RWPE2 (cell line): ENCODE measurements around the gene LRBA.

Source experiments
- ATAC-seq: fragments of 200-7000 bp; cut with Tn5 transposase; 3 replicates; pipeline ENCODE4 v1.9.1; 2021; ENCODE audit warnings: low read depth
- DNase-seq: peaks from one replicate; pipeline ENCODE4 v3.0.0-alpha.2; 2020; ENCODE audit warnings: low spot score
- H3K27ac ChIP-seq: fragments of 450-650 bp; 2 replicates; pipeline ENCODE4 v1.5.1; 2017; ENCODE audit warnings: mild to moderate bottlenecking; ENCODE audit not compliant: poor library complexity, severe bottlenecking
- H3K27me3 ChIP-seq: fragments of 250-450 bp; sonication (Bioruptor Pico); 2 replicates; pipeline ENCODE4 v1.5.1; 2021; ENCODE audit warnings: mild to moderate bottlenecking, moderate library complexity; ENCODE audit not compliant: insufficient read depth, poor library complexity, severe bottlenecking
- H3K36me3 ChIP-seq: fragments of 250-450 bp; sonication (Bioruptor Pico); 2 replicates; pipeline ENCODE4 v1.5.1; 2020; ENCODE audit warnings: low read depth, mild to moderate bottlenecking, moderate library complexity
- H3K4me1 ChIP-seq: fragments of 250-450 bp; sonication (Bioruptor Pico); 2 replicates; pipeline ENCODE4 v1.5.1; 2021; ENCODE audit warnings: mild to moderate bottlenecking, moderate library complexity; ENCODE audit not compliant: insufficient read depth, poor library complexity, severe bottlenecking
- H3K4me3 ChIP-seq: fragments of 250-450 bp; sonication (Bioruptor Pico); 2 replicates; pipeline ENCODE4 v1.5.1; 2021; ENCODE audit warnings: mild to moderate bottlenecking, moderate library complexity; ENCODE audit not compliant: severe bottlenecking
- H3K9me3 ChIP-seq: fragments of 250-450 bp; sonication (Bioruptor Pico); 2 replicates; pipeline ENCODE4 v1.5.1; 2021; ENCODE audit warnings: mild to moderate bottlenecking, moderate library complexity; ENCODE audit not compliant: severe bottlenecking
- CTCF ChIP-seq: fragments of 450-650 bp; IDR thresholded peaks from one replicate; pipeline ENCODE4 v1.5.1; 2017; ENCODE audit warnings: mild to moderate bottlenecking, moderate library complexity; ENCODE audit not compliant: poor library complexity, severe bottlenecking

The LRBA gene

GRCh38 chr4:150939530-150939929, 75.6 kb downstream of the LRBA start:
- no peak overlapping the region for H3K4me3 ChIP-seq
- H3K27ac ChIP-seq = no peak overlapping the region
- H3K9me3 ChIP-seq = no peaks in the 10 kb centered on the region
- no peak for TF ChIP-seq CTCF
- H3K27me3 ChIP-seq = no peaks in the 10 kb centered on the region
- H3K4me1 ChIP-seq = peaks cover 8% of the 10 kb centered on the region
- DNase-seq = no peak
- no peak for ATAC-seq
- no peaks in the 10 kb centered on the region for H3K36me3 ChIP-seq

- ATAC-seq = no peak
- DNase-seq = no peak
- no peak overlapping the region for H3K27ac ChIP-seq
- no peak for TF ChIP-seq CTCF
- no peak overlapping the region for H3K4me3 ChIP-seq
- H3K4me1 ChIP-seq = peaks cover 8% of the 10 kb centered on the region
- H3K36me3 ChIP-seq = no peaks in the 10 kb centered on the region
- H3K9me3 ChIP-seq = no peaks in the 10 kb centered on the region
- no peaks in the 10 kb centered on the region for H3K27me3 ChIP-seq
These were observed 76.1 kb downstream of the LRBA start for GRCh38 chr4:150938873-150939499.

DNA sequence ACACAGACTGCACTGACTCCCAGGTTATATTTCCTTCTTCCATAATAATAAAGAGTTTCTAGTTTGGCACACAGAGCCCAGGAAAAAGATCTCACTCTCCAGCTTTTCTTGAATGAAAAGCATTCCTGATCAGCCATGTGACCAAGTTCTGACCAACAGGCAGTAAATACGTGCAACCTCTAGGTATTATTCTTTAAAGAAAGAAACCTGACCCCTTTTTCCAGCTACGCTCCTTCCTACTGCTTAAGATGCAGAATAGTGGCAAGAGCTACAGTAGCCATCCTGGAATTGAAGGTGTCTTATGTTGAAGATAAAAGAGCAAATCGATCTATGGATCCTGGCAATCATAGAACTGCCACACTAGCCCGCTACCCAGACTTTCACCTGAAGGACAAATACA, 76.7 kb downstream of the LRBA start:
- Histone ChIP-seq H3K4me3 (no peak overlapping the region), H3K36me3 (no peaks in the 10 kb centered on the region), H3K27ac (no peak overlapping the region), H3K9me3 (no peaks in the 10 kb centered on the region), H3K27me3 (no peaks in the 10 kb centered on the region), H3K4me1 (peaks cover 8% of the 10 kb centered on the region)
- TF ChIP-seq CTCF = no peak
- ATAC-seq (peak; percentile 10; the same call in 1 of the 3 replicates), DNase-seq (no peak)

- Histone ChIP-seq H3K9me3 (no peaks in the 10 kb centered on the region), H3K4me3 (no peak overlapping the region), H3K27me3 (no peaks in the 10 kb centered on the region), H3K4me1 (no peaks in the 10 kb centered on the region), H3K27ac (no peak overlapping the region), H3K36me3 (0 out of 2 replicates have a peak, but pooled peaks cover 4% of the 10 kb centered on the region)
- ATAC-seq = no peak
- TF ChIP-seq CTCF = no peak
- no peak for DNase-seq
These were observed 81.1 kb downstream of the LRBA start for GRCh38 chr4:150934022-150934421.

GRCh38 chr4:150931796-150932195, 83.3 kb downstream of the LRBA start:
- no peak for ATAC-seq
- Histone ChIP-seq H3K4me1 (no peaks in the 10 kb centered on the region), H3K36me3 (peaks cover 13% of the 10 kb centered on the region; the same call in 1 of the 2 replicates), H3K27me3 (no peaks in the 10 kb centered on the region), H3K27ac (no peak overlapping the region), H3K4me3 (no peak overlapping the region), H3K9me3 (no peaks in the 10 kb centered on the region)
- TF ChIP-seq CTCF = no peak
- no peak for DNase-seq
